Muscle of leg (tissue), 11 donors: Measurements from ENCODE around the gene CYP17A1. TPM values are rescaled to one million over a fixed set of nuclear protein-coding genes. Genes with fewer than 3 reads are reported as not detected.

Experiments
- DNase-seq: peaks from one replicate; pipeline ENCODE4 v3.0.0; 2013
- H3K27ac ChIP-seq: one replicate; pipeline ENCODE4 v1.5.1; 2013; ENCODE audit warnings: mild to moderate bottlenecking, low read length, control low read depth
- H3K27me3 ChIP-seq: one replicate; pipeline ENCODE4 v1.6.1; 2013; ENCODE audit warnings: low read length; ENCODE audit not compliant: control insufficient read depth, insufficient read depth
- H3K36me3 ChIP-seq: one replicate; pipeline ENCODE4 v1.6.1; 2013; ENCODE audit warnings: low read length; ENCODE audit not compliant: control insufficient read depth, insufficient read depth
- H3K4me1 ChIP-seq: one replicate; pipeline ENCODE4 v1.6.1; 2013; ENCODE audit warnings: low read length; ENCODE audit not compliant: control insufficient read depth, insufficient read depth
- H3K4me3 ChIP-seq: one replicate; pipeline ENCODE4 v1.5.1; 2013; ENCODE audit warnings: low read length, control low read depth
- H3K9me3 ChIP-seq: replicated peaks from 2 replicates; pipeline ENCODE4 v1.6.1; 2013; ENCODE audit warnings: low read depth, low read length; ENCODE audit not compliant: control insufficient read depth
- WGBS: methylation state at CpG from one replicate; pipeline ENCODE4 v1.1.5; 2013; ENCODE audit warnings: missing lambda C conversion rate; ENCODE audit not compliant: insufficient coverage; 5-methylcytosine and 5-hydroxymethylcytosine counted together
- polyA plus RNA-seq, 8 donors: library from polyadenylated mRNA; unstranded; fragments of 120-200 nt; gene quantifications; one replicate each; pipeline versions ENCODE4 v1.2.1 to v1.2.3, GENCODE V29; 2013; ENCODE audit warnings: inconsistent platforms in 1 of 8, low replicate concordance in 1 of 8; ENCODE audit not compliant: insufficient read length in 8 of 8, insufficient read depth in 1 of 8
- total RNA-seq: library from RNA; stranded (reverse); fragments of 120-200 nt; gene quantifications from one replicate; pipeline ENCODE4 v1.2.4, GENCODE V29; 2013

CYP17A1 gene
- total and polyA plus RNA-seq, 9 donors, result 0.17 to 2.0 (median 0.97) TPM; not detected in 1

- Histone ChIP-seq H3K4me1 (peaks cover 67% of the 10 kb centered on the region), H3K27me3 (no peaks in the 10 kb centered on the region), H3K4me3 (no peak overlapping the region), H3K36me3 (peaks cover 38% of the 10 kb centered on the region), H3K9me3 (no peaks in the 10 kb centered on the region), H3K27ac (peak overlapping the region; percentile 92)
- 44% methylated on average over 11 of the region's 15 CpGs for WGBS
- DNase-seq, result peak; percentile 52
These were observed 41.5 kb downstream of the CYP17A1 start for GRCh38 chr10:102795453-102796406.

GRCh38 chr10:102791754-102792395, 45.3 kb downstream of the CYP17A1 start:
- no peaks in the 10 kb centered on the region for H3K27me3 ChIP-seq
- peak overlapping the region; percentile 72 for H3K27ac ChIP-seq
- peak; percentile 86 for DNase-seq
- WGBS, result 49% methylated on average over 2 of the region's 8 CpGs
- no peak overlapping the region for H3K4me3 ChIP-seq
- H3K36me3 ChIP-seq, result peaks cover 15% of the 10 kb centered on the region
- H3K4me1 ChIP-seq, result peaks cover 38% of the 10 kb centered on the region
- H3K9me3 ChIP-seq, result no peaks in the 10 kb centered on the region

- Histone ChIP-seq H3K36me3 (peaks cover 8% of the 10 kb centered on the region), H3K27ac (peak overlapping the region; percentile 91), H3K4me1 (peaks cover 41% of the 10 kb centered on the region), H3K4me3 (no peak overlapping the region), H3K9me3 (no peaks in the 10 kb centered on the region), H3K27me3 (no peaks in the 10 kb centered on the region)
- no CpG with 5 or more reads among the region's 2 CpGs for WGBS
- peak; percentile 89 for DNase-seq
These were observed 51.4 kb downstream of the CYP17A1 start for GRCh38 chr10:102785818-102786217.

- peaks cover 56% of the 10 kb centered on the region for H3K4me1 ChIP-seq
- H3K27me3 ChIP-seq, result no peaks in the 10 kb centered on the region
- no peaks in the 10 kb centered on the region for H3K9me3 ChIP-seq
- peak overlapping the region; percentile 91 for H3K27ac ChIP-seq
- WGBS, result no CpG with 5 or more reads among the region's 1 CpG
- no peak overlapping the region for H3K4me3 ChIP-seq
- DNase-seq, result no peak
- H3K36me3 ChIP-seq, result peaks cover 13% of the 10 kb centered on the region
These were observed 53.6 kb downstream of the CYP17A1 start for GRCh38 chr10:102783568-102783967.

- peaks cover 62% of the 10 kb centered on the region for H3K4me1 ChIP-seq
- peak; percentile 76 for DNase-seq
- no peak overlapping the region for H3K4me3 ChIP-seq
- WGBS, result 52% methylated on average over 8 of the region's 18 CpGs
- H3K27me3 ChIP-seq, result no peaks in the 10 kb centered on the region
- no peaks in the 10 kb centered on the region for H3K9me3 ChIP-seq
- peaks cover 13% of the 10 kb centered on the region for H3K36me3 ChIP-seq
- H3K27ac ChIP-seq, result peak overlapping the region; percentile 91
These were observed 54.3 kb downstream of the CYP17A1 start for GRCh38 chr10:102782673-102783551.

GRCh38 chr10:102781921-102782557, 55.2 kb downstream of the CYP17A1 start:
- DNase-seq, result peak; percentile 74
- H3K27ac ChIP-seq, result peak overlapping the region; percentile 91
- peaks cover 71% of the 10 kb centered on the region for H3K4me1 ChIP-seq
- 100% methylated on average over 1 of the region's 6 CpGs for WGBS
- H3K27me3 ChIP-seq, result no peaks in the 10 kb centered on the region
- no peak overlapping the region for H3K4me3 ChIP-seq
- H3K36me3 ChIP-seq, result peaks cover 13% of the 10 kb centered on the region
- H3K9me3 ChIP-seq, result no peaks in the 10 kb centered on the region

GRCh38 chr10:102781090-102781920, 55.9 kb downstream of the CYP17A1 start:
- Histone ChIP-seq H3K36me3 (peaks cover 13% of the 10 kb centered on the region), H3K4me3 (no peak overlapping the region)

More at GRCh38 chr10:102781090-102781920, 55.9 kb downstream of the CYP17A1 start:
- Histone ChIP-seq H3K27ac (peak overlapping the region; percentile 91), H3K4me1 (peaks cover 75% of the 10 kb centered on the region), H3K9me3 (no peaks in the 10 kb centered on the region), H3K27me3 (no peaks in the 10 kb centered on the region)
- peak; percentile 83 for DNase-seq
- WGBS, result 40% methylated on average over 1 of the region's 8 CpGs
